ENCODE measurements around the gene ESR2. TPM values are rescaled to one million over a fixed set of nuclear protein-coding genes. Genes with fewer than 3 reads are reported as not detected.

Gene ESR2
- total and polyA plus RNA-seq, 2 donors (not counting 3 experiments of a cell fraction or from before 2014, with no cell fraction given): 0.10 to 0.58 TPM

- dilution Hi-C loops (cut with MboI; ENCODE audit: extremely low pct_ligation_motif_present, low sequenced_read_pairs) (no loop called here), intact Hi-C loops (cut with micrococcal nuclease) (no loop called here)
- ChIA-PET POLR2A (no interaction called here), CTCF (interaction anchor here (1.2 to 1.5 kb wide), 2 partner anchors 9 to 12 kb away, joined by 3 read pairs; no protein-coding TSS in a partner anchor)
- FAIRE-seq (no peak), DNase-seq (ENCODE audit: low read depth, low spot score) (no peak)
- no TSS peak for BruUV-seq (replicated peaks)
- no peak overlapping the region for H3K4me3 ChIP-seq (replicated peaks in 1 of 3; ENCODE audit: insufficient read depth in 1 of 3, low read depth in 1 of 3, low read length in 3 of 3)
- no peaks in the 10 kb centered on the region for H3K79me2 ChIP-seq (ENCODE audit: control insufficient read depth, insufficient read depth, low read length)
- no peak overlapping the region for H2AFZ ChIP-seq (ENCODE audit: low read depth, low read length)
- no peaks in the 10 kb centered on the region for H3K9me1 ChIP-seq (replicated peaks; ENCODE audit: control insufficient read depth, extremely low read depth, insufficient read depth, low read length)
- H3K27me3 ChIP-seq (ENCODE audit: control insufficient read depth in 2 of 2, insufficient read depth in 2 of 2, low read length in 2 of 2): no peaks in the 10 kb centered on the region
- no peak overlapping the region for H3K27ac ChIP-seq (ENCODE audit: insufficient read depth, low read depth, low read length)
- H4K20me1 ChIP-seq (replicated peaks; ENCODE audit: control insufficient read depth, extremely low read depth, insufficient read depth, low read length): no peaks in the 10 kb centered on the region
- TF ChIP-seq, protein P1, sequence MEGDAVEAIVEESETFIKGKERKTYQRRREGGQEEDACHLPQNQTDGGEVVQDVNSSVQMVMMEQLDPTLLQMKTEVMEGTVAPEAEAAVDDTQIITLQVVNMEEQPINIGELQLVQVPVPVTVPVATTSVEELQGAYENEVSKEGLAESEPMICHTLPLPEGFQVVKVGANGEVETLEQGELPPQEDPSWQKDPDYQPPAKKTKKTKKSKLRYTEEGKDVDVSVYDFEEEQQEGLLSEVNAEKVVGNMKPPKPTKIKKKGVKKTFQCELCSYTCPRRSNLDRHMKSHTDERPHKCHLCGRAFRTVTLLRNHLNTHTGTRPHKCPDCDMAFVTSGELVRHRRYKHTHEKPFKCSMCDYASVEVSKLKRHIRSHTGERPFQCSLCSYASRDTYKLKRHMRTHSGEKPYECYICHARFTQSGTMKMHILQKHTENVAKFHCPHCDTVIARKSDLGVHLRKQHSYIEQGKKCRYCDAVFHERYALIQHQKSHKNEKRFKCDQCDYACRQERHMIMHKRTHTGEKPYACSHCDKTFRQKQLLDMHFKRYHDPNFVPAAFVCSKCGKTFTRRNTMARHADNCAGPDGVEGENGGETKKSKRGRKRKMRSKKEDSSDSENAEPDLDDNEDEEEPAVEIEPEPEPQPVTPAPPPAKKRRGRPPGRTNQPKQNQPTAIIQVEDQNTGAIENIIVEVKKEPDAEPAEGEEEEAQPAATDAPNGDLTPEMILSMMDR (IDR thresholded peaks at IDR 0.05; ENCODE audit: extremely low read depth in 1 of 2, insufficient read depth in 1 of 2, low read depth in 1 of 2, low read length in 2 of 2): no peak
- TF ChIP-seq EZH2 (IDR thresholded peaks at IDR 0.05; ENCODE audit: borderline replicate concordance, low read depth, low read length, severe bottlenecking): no peak
- no peak for TF ChIP-seq POLR2A (IDR thresholded peaks at IDR 0.05; ENCODE audit: low read depth, low read length)
- TF ChIP-seq MYC (IDR thresholded peaks at IDR 0.05; ENCODE audit: low read depth, low read length): no peak
- TF ChIP-seq GATA2 (IDR thresholded peaks at IDR 0.05; ENCODE audit: insufficient read depth, insufficient read length, low read depth, low read length): no peak
- TF ChIP-seq FOS (IDR thresholded peaks at IDR 0.05; ENCODE audit: borderline replicate concordance, insufficient read depth, low read length): no peak
- no peak for TF ChIP-seq MAX (IDR thresholded peaks at IDR 0.05; ENCODE audit: insufficient read depth, insufficient read length)
- TF ChIP-seq POLR2AphosphoS5 (IDR thresholded peaks at IDR 0.05; ENCODE audit: insufficient read depth, low read depth, low read length): no peak
- TF ChIP-seq JUN (IDR thresholded peaks at IDR 0.05; ENCODE audit: borderline replicate concordance, insufficient read depth, insufficient read length, low read depth): no peak
- H3K4me2 ChIP-seq (ENCODE audit: insufficient read depth, low read length): no peak overlapping the region
- no peaks in the 10 kb centered on the region for H3K4me1 ChIP-seq (ENCODE audit: control insufficient read depth, extremely low read depth, insufficient read depth, low read length)
- no peak overlapping the region for H3K9ac ChIP-seq (replicated peaks; ENCODE audit: extremely low read depth, insufficient read depth, low read length)
- no peaks in the 10 kb centered on the region for H3K36me3 ChIP-seq (ENCODE audit: control insufficient read depth in 2 of 2, extremely low read depth in 1 of 2, insufficient read depth in 2 of 2, low read length in 2 of 2)
- H3K9me3 ChIP-seq (replicated peaks; ENCODE audit: control insufficient read depth, insufficient read depth, low read length): no peaks in the 10 kb centered on the region
These were observed 92.9 kb downstream of the ESR2 start for GRCh38 chr14:64201296-64201695.
